Measurements from ENCODE around the gene EGLN1.

EGLN1 gene

GRCh38 chr1:231324660-231325059 lies 97.4 kb downstream of the EGLN1 start:
- no peak for DNase-seq (ENCODE audit: low read depth)

- no peak for DNase-seq (ENCODE audit: low read depth)
Observed at GRCh38 chr1:231322880-231323530, 99.1 kb downstream of the EGLN1 start.

GRCh38 chr1:231319080-231319479 lies 103.0 kb downstream of the EGLN1 start:
- DNase-seq (ENCODE audit: low read depth) = no peak

GRCh38 chr1:231318568-231318967 lies 103.5 kb downstream of the EGLN1 start:
- DNase-seq (ENCODE audit: low read depth) = no peak

- no peak for DNase-seq (ENCODE audit: low read depth)
Observed at GRCh38 chr1:231318015-231318355, 104.1 kb downstream of the EGLN1 start.

GRCh38 chr1:231317306-231318014 lies 104.6 kb downstream of the EGLN1 start:
- DNase-seq (ENCODE audit: low read depth) = no peak

GRCh38 chr1:231315887-231316286 lies 106.2 kb downstream of the EGLN1 start:
- DNase-seq (ENCODE audit: low read depth) = peak; percentile 63

Measured in ELR (cell line).